Fibroblast of skin of left quadriceps (primary cell): ENCODE data around the gene LNPEP.
"Not testable (repeated sequence)": the region's sequence is repeated elsewhere in the genome, so short reads cannot be mapped to it uniquely, and the experiment has no call there.

ENCODE experiments used
- DNase-seq, 2 experiments: peaks; one replicate each; pipeline ENCODE4 v3.0.0-alpha.2; 2013; ENCODE audit warnings: low read depth in 2 of 2

Gene LNPEP

GRCh38 chr5:96930058-96930457 lies 5.8 kb upstream of the LNPEP start:
- DNase-seq, result no peak

DNA sequence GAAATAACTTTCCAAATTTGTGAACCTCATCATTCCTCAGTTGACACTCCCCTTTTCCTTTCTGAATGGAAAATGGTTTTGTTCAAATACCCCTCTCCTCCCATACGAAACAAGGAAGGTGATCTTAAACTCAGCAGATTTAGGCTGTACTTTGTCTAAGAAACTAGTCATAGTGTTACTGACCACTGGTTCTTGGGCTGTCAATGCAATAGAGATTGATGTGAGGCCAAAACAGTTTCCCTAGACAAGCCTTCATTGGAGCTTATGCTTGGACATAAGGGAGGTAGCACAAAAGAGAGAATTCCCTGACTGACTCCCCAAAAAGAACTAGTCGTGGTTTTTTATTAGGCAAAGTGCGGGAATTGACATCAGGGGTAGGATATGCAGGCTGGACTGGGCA lies 5.3 kb upstream of the LNPEP start:
- no peak for DNase-seq

DNA sequence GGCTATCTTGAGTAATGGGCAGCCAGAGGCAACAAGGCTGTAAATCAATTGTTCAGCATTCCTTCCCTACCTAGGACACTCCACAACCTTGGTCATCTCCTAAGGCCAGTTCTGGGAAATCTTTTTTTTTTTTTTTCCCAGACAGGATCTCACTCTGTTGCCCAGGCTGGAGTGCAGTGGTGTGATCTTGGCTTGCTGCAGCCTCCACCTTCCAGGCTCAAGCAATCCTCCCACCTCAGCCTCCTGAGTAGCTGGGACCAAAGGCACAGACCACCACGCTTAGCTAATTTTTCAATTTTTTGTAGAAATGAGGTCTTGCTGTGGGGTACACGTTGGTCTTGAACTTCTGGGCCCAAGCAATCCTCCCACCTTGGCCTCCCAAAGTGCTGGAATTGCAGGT lies 4.8 kb upstream of the LNPEP start:
- not testable (repeated sequence) for DNase-seq

GRCh38 chr5:96931605-96932004 lies 4.3 kb upstream of the LNPEP start:
- no peak for DNase-seq

- DNase-seq, result no peak
Measured at GRCh38 chr5:96932026-96932425, 3.9 kb upstream of the LNPEP start.

DNA sequence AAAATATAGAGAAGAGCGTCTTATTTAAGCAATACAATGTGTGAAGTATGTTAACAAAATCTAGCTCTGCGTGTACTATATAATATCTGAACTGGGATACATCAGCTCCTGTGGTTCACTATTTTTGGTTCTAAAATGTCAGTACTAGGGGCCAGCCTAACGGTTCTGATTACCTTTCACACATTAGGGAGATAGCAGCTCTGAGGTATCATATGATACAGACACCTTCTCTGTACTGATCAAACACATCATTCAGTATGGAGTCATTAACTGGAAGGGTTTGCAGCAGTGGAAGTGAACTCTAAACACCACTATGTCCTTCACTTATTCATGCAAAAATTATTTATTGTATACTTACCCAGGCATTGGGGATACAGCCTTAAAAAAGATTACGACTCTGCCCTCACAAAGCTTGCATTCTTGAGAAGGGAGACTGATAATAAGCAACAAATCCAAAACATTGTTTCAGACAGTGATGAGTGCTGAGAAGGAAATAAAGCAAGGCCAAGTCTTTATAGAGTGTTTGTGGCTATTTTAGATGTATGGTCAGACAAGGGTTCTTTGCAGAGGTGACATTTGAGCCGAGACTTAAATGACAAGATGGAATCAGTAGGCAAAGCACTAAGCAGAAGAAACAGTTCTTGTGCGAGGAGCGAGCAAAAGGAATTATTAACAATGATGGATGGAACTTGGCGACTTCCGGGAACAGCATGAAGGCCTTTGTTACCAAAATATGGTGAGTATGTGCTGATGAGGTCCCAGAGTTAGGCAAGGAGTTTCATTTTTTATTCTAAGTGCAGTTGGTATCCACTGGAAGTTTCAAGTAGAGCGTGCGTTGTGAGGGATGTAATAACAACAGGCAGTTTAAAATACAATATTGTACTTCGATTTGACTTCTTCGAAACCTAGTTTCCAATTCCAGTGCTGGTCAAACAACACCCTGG lies 1.8 kb upstream of the LNPEP start:
- DNase-seq, result peak; percentile 12 to 26

- DNase-seq, result peak; percentile 89 to 90
Measured at GRCh38 chr5:96934708-96935558, 947 bp upstream of the LNPEP start.

DNA sequence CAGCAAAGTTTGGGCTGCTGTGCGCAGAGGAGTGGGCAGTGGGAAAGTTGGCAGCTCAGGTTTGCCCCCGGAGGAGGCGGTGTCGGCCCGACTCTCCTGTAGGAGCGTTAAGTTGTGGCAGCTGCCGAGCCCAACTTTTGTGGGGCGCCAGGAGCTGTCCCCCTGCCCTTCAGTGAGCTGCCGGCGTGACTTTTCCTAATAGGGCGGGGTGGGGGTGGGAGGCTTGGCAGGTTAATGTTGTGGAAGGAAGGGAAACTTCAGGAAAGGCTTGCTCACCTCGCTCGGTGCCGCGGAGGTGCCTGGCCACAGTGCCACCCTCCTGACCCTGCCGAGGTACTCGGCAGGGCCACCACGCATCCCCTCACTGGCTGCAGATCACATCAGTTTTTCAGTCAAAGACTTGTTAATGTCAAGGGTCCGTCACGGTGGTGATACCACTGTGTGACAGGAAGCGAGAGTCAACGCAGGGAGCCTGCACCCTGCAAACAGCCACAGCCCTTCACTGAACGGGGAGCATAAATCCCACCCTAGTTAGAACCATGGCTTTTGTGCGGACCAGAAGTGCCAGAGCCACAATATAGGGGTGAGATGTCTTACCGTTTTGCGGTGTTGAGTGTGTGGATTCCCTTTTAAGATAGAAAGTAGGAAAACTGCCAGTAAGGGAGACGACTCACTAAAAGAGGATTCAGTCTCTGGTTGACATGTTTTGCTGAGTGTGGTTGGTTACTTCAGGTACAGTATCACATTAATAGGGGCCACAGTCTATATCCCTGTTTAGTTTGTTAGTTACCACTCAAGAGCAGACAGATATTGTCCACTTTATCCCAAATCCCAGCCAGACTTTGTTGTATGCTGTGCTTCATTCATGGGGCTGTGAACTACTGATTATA lies 796 bp downstream of the LNPEP start:
- DNase-seq, result no peak

DNA sequence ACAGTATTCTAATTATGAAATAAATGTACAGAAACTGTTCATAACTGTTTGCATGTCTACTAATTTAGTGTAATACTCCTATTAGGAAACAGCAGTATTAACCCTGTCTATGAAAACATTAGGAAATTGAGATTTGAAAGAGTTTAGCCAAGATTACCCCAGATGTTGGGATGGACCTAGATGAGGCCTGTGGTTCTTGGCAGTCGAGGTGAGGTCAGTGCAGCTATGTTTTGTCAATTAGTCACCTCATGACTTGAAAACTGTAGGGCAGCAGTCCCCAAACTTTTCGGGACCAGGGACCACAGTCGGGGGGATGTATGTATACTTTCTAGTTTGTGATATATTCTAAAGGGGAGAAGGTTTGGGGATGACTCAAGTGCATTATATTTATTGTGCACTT lies 4.7 kb downstream of the LNPEP start:
- DNase-seq, result no peak

DNA sequence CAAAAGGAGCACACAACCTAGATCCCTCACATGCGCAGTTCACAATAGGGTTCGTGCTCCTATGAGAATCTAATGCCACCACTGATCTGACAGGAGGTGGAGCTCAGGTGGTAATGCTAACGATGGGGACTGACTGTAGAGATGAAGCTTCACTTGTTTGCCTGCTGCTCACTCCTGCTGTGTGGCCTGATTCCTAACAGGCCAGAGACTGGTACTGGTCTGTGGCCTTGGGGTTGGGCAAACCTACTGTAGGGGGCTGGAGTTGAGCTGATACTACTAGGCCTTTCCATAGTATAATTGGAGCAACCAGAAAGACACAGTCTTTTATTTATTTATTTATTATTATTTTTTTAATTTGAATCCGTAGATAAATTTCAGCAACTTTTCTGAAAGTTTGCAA lies 5.3 kb downstream of the LNPEP start:
- no peak for DNase-seq

GRCh38 chr5:96942078-96942477 lies 6.2 kb downstream of the LNPEP start:
- DNase-seq, result no peak

GRCh38 chr5:96942911-96943310 lies 7.0 kb downstream of the LNPEP start:
- peak; percentile 21 to 32 for DNase-seq

- DNase-seq, result no peak
Measured at GRCh38 chr5:96943799-96944198, 7.9 kb downstream of the LNPEP start.

GRCh38 chr5:96945144-96945897 lies 9.4 kb downstream of the LNPEP start:
- DNase-seq, result no peak

- no peak for DNase-seq
Measured at GRCh38 chr5:96946381-96946780, 10.5 kb downstream of the LNPEP start.

DNA sequence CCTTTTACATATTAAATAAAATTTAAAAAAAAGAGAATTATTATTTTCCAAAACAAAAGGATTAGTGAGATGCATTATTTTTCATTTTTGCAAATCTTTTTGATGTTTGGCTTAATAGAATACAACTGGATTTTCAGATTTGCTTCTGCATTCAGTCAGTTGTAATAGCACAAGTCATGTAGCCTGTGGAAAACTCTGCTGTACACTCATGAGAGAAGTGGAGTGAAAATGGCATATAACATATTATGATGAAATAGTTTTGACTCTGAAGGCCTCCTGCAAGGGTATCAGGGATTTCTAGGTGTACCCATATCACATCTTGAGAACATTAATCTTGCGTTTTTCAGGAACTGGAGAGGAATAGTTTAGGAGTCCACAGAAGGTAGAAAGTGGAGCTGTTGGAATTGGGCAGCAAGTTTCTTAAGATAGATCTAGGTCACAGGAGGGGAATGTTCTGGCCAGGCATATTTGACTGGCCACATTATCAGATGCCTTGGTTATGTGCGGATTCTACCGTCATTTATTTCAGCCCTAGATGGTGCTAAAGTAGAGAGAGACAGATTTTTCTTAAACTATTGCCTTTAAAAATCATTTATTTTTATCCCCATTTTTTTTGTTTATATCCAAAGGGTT lies 16.4 kb downstream of the LNPEP start:
- DNase-seq, result no peak

- DNase-seq, result no peak
Measured at GRCh38 chr5:96952974-96953730, 17.3 kb downstream of the LNPEP start.

DNA sequence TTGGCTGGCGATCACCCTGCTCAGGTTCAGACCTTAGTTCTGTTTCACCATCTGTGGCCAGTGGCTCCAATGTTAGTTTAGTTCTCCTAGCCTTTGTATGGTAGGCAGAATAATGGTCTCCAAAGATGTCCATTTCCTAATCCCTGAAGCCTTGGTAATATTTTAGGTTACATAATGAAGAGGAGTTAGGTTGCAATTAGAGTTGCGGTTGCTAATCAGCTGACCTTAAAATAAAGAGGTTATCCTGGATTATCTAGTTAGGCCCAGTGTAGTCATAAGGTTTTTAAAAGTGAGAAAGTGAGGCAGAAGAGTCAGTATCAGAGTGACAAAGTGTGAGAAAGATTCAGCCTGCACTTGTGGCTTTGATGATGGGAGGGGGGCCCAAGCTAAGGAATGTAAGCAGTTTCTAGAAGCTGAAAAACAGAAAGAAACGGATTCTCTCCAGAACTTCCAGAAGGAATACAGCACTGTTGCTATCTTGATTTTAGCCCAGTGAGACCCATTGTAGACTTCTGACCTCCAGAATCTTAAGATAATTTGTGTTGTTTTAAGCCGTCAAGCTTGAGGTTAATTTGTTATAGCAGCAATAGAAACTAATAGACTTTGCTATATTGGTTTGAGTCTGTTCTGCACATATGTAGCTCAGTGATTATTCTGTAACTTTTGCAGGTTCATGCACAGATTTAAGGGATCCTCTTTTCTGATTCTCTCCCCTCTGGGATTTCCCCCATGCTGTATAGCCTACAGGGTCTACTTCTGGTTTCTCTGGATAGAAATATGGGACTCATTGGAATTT lies 21.6 kb downstream of the LNPEP start:
- no peak for DNase-seq

DNA sequence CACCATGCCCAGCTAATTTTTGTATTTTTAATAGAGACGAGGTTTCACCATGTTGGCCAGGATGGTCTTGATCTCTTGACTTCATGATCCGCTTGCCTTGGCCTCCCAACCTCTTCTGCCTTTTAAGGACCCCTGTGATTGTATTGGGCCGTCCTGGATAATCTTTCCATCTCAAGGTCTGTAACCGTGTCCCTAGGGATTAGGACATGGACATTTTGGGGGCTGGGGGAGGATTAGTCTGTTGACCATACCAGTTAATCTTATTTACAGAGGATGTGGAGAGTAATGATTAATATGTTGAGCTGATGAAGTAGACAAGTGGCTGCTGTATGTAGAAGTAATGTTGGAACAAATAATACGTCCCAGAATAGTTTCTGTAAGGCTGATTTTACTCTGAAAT lies 23.1 kb downstream of the LNPEP start:
- DNase-seq, result no peak
